ENCODE measurements around the gene TPBGL. TPM values are rescaled to one million over a fixed set of nuclear protein-coding genes. Genes with fewer than 3 reads are reported as not detected.

TPBGL gene, protein sequence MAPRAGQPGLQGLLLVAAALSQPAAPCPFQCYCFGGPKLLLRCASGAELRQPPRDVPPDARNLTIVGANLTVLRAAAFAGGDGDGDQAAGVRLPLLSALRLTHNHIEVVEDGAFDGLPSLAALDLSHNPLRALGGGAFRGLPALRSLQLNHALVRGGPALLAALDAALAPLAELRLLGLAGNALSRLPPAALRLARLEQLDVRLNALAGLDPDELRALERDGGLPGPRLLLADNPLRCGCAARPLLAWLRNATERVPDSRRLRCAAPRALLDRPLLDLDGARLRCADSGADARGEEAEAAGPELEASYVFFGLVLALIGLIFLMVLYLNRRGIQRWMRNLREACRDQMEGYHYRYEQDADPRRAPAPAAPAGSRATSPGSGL
- 0.11 TPM in 1 of 2 replicates, not detected in the other for total RNA-seq

DNA sequence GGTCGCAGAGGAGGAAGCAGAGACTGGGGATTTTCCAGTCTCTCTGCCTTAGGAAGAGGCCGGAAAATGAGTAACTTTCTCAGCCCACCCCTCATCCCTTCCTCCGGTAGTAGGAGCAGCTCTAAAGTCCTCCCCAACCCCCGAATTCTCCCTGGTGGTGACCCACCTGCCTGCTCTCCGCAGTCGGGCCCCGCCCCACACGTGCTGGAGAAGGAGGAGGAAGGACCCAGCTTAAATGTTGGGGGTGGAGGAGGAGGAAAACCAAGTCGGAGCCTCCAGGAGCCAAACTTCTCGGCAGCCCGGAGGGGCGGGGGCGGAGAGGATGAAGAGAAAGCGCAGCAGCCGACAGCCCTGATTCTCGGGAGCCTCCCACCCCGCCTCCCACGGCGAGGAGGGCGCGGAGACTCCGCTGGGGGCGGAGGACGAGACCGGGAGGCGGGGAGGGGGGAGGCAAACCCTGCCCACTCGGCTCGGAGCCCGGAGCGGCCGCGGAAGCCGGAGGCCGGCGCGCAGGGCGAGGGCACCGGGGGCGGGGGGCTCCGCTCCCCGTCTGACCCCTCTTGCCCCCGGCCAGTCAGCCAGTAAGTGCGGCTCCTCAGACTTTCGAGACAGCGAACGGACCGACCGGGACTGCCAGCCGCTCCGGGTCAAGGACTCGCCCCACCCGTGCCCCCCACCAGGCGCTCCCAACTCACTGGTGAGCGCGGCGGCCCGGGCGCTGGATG lies at the start of gene TPBGL:
Gene TPBGL (plus strand): TSS at position 464 of the 725 bp plus-strand sequence. CDS start 276 bp downstream, outside the sequence.

Other genes starting within 250 kb of the TPBGL start
- not detected in 2 replicates for gene OR2AT4, start 143.9 kb upstream of the TPBGL start, total RNA-seq
- 0.12 and 1.2 TPM in 2 replicates for gene SLCO2B1, start 89.7 kb upstream of the TPBGL start, total RNA-seq
- 3.0 and 3.2 TPM in 2 replicates for gene ARRB1, start 110.9 kb downstream of the TPBGL start, total RNA-seq
- gene RPS3, start 158.7 kb downstream of the TPBGL start, total RNA-seq = 1,878 and 2,289 TPM in 2 replicates
- 1.7 and 2.2 TPM in 2 replicates for gene KLHL35, start 192.4 kb downstream of the TPBGL start, total RNA-seq

Data from uterine smooth muscle cell (primary cell).